Natural killer cell (primary cell): ENCODE data around the gene BTK. TPM values are rescaled to one million over a fixed set of nuclear protein-coding genes. Genes with fewer than 3 reads are reported as not detected.
A peak's percentile ranks its signal among the peaks of the same experiment; 100 is the strongest.

ENCODE experiments used
- ATAC-seq, 3 donors: fragments of 150-1000 bp in 2 of 3; fragments of 200-7000 bp in 1 of 3; cut with Tn5 transposase; 1 replicate in 1 of 3; 2 replicates in 2 of 3; pipeline ENCODE4 v1.10.0; 2021; ENCODE audit warnings: mild to moderate bottlenecking in 2 of 3, moderate library complexity in 2 of 3
- DNase-seq, 2 donors: peaks; one replicate each; pipeline versions ENCODE4 v3.0.0 to v3.0.0-alpha.2; 2013 to 2021; ENCODE audit warnings: mixed read lengths in 1 of 2
- H3K27ac ChIP-seq: one replicate; pipeline ENCODE4 v1.5.1; 2013; ENCODE audit warnings: mild to moderate bottlenecking, low read length
- H3K27me3 ChIP-seq: one replicate; pipeline ENCODE4 v1.6.1; 2013; ENCODE audit warnings: low read length; ENCODE audit not compliant: control insufficient read depth, insufficient read depth
- H3K36me3 ChIP-seq: one replicate; pipeline ENCODE4 v1.6.1; 2013; ENCODE audit warnings: low read length; ENCODE audit not compliant: control insufficient read depth, insufficient read depth
- H3K4me1 ChIP-seq: one replicate; pipeline ENCODE4 v1.6.1; 2013; ENCODE audit warnings: low read length; ENCODE audit not compliant: control insufficient read depth, insufficient read depth
- H3K4me3 ChIP-seq: one replicate; pipeline ENCODE4 v1.5.1; 2013; ENCODE audit warnings: low read length
- H3K9me3 ChIP-seq: one replicate; pipeline ENCODE4 v1.6.1; 2013; ENCODE audit warnings: low read length; ENCODE audit not compliant: control insufficient read depth, insufficient read depth
- H3K27ac Mint-ChIP-seq, 2 donors: one replicate each; pipeline ENCODE4 v1.8.0; 2022; ENCODE audit warnings: mild to moderate bottlenecking in 2 of 2, mixed read lengths in 2 of 2, moderate library complexity in 1 of 2
- H3K27me3 Mint-ChIP-seq, 2 donors: one replicate each; pipeline ENCODE4 v1.8.0; 2022; ENCODE audit warnings: low read depth in 2 of 2, mixed read lengths in 2 of 2
- H3K36me3 Mint-ChIP-seq: one replicate; pipeline ENCODE4 v1.8.0; 2022; ENCODE audit warnings: mixed read lengths
- H3K4me1 Mint-ChIP-seq, 2 donors: one replicate each; pipeline ENCODE4 v1.8.0; 2022; ENCODE audit warnings: mixed read lengths in 2 of 2
- H3K4me3 Mint-ChIP-seq: one replicate; pipeline ENCODE4 v1.8.0; 2022; ENCODE audit warnings: mild to moderate bottlenecking, moderate library complexity, mixed read lengths
- H3K9me3 Mint-ChIP-seq, 2 donors: one replicate each; pipeline ENCODE4 v1.8.0; 2022; ENCODE audit warnings: mixed read lengths in 2 of 2
- WGBS: methylation state at CpG from one replicate; pipeline ENCODE4 v1.1.7; 2013; ENCODE audit warnings: missing lambda C conversion rate; ENCODE audit not compliant: insufficient coverage; 5-methylcytosine and 5-hydroxymethylcytosine counted together
- intact Hi-C: fragments of 100-400 bp; cut with micrococcal nuclease; formaldehyde crosslinking; loops from one replicate; pipeline ENCODE4 v1.14.2; 2022
- total RNA-seq, 4 donors: library from RNA; stranded (reverse); fragments of 120-200 nt in 1 of 4; gene quantifications; one replicate each; pipeline versions ENCODE4 v1.2.3 to v1.2.4, GENCODE V29; 2013 to 2022
- TF ChIP-seq, protein P1 (sequence below): fragments of 200-600 bp; IDR thresholded peaks from one replicate; pipeline ENCODE4 v1.8.0; 2022; ENCODE audit warnings: antibody characterized with exemption

BTK gene
- total RNA-seq, 3 donors from 2014 or later (not counting 1 experiment from before 2014, with no cell fraction given) = 4.4 to 48.2 (median 9.0) TPM

DNA sequence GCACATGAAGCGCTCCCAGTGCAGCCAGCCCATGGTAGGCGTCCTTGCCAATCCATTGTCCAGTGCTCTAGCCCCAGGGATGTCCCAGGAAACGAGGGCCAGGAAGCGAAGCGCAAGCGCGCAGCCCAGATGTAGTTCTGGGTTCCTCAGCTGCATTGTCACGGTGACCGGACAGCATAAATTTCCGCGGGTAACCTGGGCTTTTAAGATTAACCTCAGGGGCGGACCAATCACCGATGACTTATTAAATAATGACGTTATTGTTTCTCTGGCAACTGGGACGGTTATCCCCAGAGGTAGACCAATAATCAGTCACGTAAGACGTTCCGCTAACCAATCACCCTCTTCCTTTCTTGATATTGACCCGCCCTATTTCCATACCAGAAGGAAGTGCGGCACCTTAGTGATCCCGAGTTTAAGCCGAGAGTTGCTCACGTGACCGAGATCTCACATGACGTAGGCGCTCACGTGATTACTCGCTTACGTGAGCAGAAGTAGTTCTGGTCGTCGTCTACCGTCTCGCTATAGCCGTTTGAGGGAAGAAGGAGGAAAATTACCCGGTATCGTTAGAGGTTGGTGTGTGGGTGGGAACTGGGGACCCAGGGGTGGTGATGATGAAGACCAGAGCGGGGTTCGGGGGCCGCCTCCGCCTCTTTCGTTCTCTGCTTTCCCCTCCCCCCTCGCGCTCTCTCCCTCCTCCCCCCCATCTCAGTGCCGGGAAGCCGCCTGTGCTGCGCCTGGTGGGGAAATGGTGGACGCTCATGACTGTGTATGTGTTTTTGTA, 21.9 kb upstream of the BTK start, which contains the start of the genes GLA and HNRNPH2:
Gene GLA (minus strand): TSS at position 178 of the 784 bp plus-strand sequence. CDS start 22 bp downstream, at position 156.
Gene HNRNPH2 (plus strand): TSS at position 475 of the 784 bp plus-strand sequence. CDS start 3,767 bp downstream, outside the sequence.
- peaks cover 6% of the 10 kb centered on the region for H3K36me3 ChIP-seq
- peak within 1 kb of the TSS; percentile 98 for H3K27ac ChIP-seq
- peak within 1 kb of the TSS; percentile 95 to 96 for H3K27ac Mint-ChIP-seq
- H3K4me3 Mint-ChIP-seq = peak within 1 kb of the TSS; percentile 94
- DNase-seq (peak; percentile 82 to 97), ATAC-seq (peak; percentile 86 to 97 (median 90))
- H3K4me3 ChIP-seq = peak within 1 kb of the TSS; percentile 84
- whole genome bisulfite sequencing = under 1% methylated on average over 35 of the region's 47 CpGs
- H3K27me3 Mint-ChIP-seq = no peaks in the 10 kb centered on the region
- H3K4me1 ChIP-seq = peaks cover 19% of the 10 kb centered on the region
- TF ChIP-seq, protein P1, sequence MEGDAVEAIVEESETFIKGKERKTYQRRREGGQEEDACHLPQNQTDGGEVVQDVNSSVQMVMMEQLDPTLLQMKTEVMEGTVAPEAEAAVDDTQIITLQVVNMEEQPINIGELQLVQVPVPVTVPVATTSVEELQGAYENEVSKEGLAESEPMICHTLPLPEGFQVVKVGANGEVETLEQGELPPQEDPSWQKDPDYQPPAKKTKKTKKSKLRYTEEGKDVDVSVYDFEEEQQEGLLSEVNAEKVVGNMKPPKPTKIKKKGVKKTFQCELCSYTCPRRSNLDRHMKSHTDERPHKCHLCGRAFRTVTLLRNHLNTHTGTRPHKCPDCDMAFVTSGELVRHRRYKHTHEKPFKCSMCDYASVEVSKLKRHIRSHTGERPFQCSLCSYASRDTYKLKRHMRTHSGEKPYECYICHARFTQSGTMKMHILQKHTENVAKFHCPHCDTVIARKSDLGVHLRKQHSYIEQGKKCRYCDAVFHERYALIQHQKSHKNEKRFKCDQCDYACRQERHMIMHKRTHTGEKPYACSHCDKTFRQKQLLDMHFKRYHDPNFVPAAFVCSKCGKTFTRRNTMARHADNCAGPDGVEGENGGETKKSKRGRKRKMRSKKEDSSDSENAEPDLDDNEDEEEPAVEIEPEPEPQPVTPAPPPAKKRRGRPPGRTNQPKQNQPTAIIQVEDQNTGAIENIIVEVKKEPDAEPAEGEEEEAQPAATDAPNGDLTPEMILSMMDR = no peak
- no peaks in the 10 kb centered on the region for H3K36me3 Mint-ChIP-seq
- no peaks in the 10 kb centered on the region for H3K9me3 Mint-ChIP-seq
- no peaks in the 10 kb centered on the region for H3K27me3 ChIP-seq
- H3K9me3 ChIP-seq = no peaks in the 10 kb centered on the region
- H3K4me1 Mint-ChIP-seq = peaks cover 22 to 33% of the 10 kb centered on the region in 2 donors
- intact Hi-C loops = loop anchor here (2.0 kb wide), 1 partner anchor 17 kb away; the partner anchor contains the start of gene RPL36A

DNA sequence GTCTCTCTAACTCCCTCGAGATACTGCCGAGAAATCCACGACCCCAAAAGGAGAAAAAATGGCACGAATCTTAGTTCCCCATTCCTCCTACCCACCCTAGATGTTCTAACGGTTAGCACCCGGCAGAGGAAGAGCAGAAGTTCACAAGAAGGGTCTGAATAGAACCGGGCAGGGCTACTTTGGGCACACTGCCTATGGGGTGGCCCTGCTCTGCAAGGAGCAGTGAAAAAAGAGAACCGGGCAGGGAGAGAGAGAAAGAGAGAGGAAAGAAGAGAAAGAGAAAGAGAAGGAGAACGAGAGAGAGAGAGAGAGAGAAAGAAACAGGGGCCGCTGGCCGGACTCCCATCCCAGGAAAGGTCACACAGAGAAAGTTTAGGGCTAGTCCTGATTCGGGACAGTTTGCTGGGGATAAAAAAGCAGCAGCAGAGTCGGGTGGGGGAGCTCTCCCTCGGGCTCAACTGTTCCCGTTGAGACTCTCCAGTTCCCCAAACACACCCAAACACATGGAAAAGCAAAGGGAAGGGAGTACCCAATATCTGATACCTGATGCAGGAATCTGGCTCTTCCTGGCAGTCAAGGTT, 21.3 kb upstream of the BTK start:
- Mint-ChIP-seq H3K4me3 (peak overlapping the region; percentile 94), H3K9me3 (no peaks in the 10 kb centered on the region), H3K4me1 (peaks cover 22 to 26% of the 10 kb centered on the region in 2 donors), H3K36me3 (no peaks in the 10 kb centered on the region), H3K27me3 (no peaks in the 10 kb centered on the region), H3K27ac (peak overlapping the region; percentile 95 to 96)
- no peaks in the 10 kb centered on the region for H3K9me3 ChIP-seq
- H3K27ac ChIP-seq = peak overlapping the region; percentile 98
- intact Hi-C loops = loop anchor here (2.0 kb wide), 1 partner anchor 16 kb away; the partner anchor contains the start of gene RPL36A
- no peaks in the 10 kb centered on the region for H3K27me3 ChIP-seq
- WGBS = 0% methylated on average over 10 of the region's 15 CpGs
- DNase-seq (peak in 1 of 2 donors; percentile 18), ATAC-seq (no peak)
- peaks cover 17% of the 10 kb centered on the region for H3K4me1 ChIP-seq
- peaks cover 4% of the 10 kb centered on the region for H3K36me3 ChIP-seq
- TF ChIP-seq, protein P1 = no peak
- H3K4me3 ChIP-seq = peak overlapping the region; percentile 84

DNA sequence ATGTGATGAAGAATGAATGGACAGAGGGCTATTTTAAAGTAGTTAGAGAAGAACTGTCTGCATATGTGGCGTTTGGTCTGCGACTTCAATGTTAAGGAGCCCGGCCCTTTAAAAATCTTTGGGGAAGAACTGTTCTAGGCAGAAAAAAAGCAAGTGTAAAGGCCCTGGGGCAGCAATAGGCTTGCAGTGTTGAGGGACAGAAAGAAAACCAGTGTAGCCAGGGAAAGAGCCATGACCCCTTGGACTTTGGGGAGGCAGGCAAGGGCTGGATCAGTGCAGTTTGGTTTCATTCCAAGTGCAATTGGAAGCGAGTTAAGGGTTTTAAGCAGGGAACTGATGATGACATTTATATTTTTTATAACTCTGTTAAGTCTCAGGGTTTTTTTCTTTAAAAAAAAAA, 13.8 kb upstream of the BTK start:
- Mint-ChIP-seq H3K27ac (no peak overlapping the region), H3K36me3 (no peaks in the 10 kb centered on the region), H3K9me3 (no peaks in the 10 kb centered on the region), H3K27me3 (no peaks in the 10 kb centered on the region), H3K4me3 (no peak overlapping the region), H3K4me1 (no peaks in the 10 kb centered on the region)
- DNase-seq = no peak
- no peak overlapping the region for H3K27ac ChIP-seq
- TF ChIP-seq, protein P1 = no peak
- no peaks in the 10 kb centered on the region for H3K9me3 ChIP-seq
- no peak overlapping the region for H3K4me3 ChIP-seq
- H3K36me3 ChIP-seq = peaks cover 5% of the 10 kb centered on the region
- no peaks in the 10 kb centered on the region for H3K4me1 ChIP-seq
- no peak for ATAC-seq
- WGBS = 96% methylated on average over 3 of the region's 4 CpGs
- no peaks in the 10 kb centered on the region for H3K27me3 ChIP-seq
- intact Hi-C loops = no loop called here
